Lower leg skin (tissue), 4 donors: ENCODE results near the gene NYAP2. TPM values are rescaled to one million over a fixed set of nuclear protein-coding genes. Genes with fewer than 3 reads are reported as not detected.

Experiments used
- DNase-seq, 2 donors: peaks; one replicate each; pipeline ENCODE4 v3.0.0-alpha.2; 2019; ENCODE audit warnings: low spot score in 2 of 2
- H3K4me3 ChIP-seq: fragments of 200-600 bp; sonication (generic); 2 replicates; pipeline ENCODE4 v1.5.1; 2017; ENCODE audit warnings: mild to moderate bottlenecking, low read depth; ENCODE audit not compliant: poor library complexity, severe bottlenecking
- CTCF ChIP-seq, 3 donors: fragments of 450-650 bp; IDR thresholded peaks; one replicate each; pipeline ENCODE4 v1.5.1; 2016; ENCODE audit warnings: antibody characterized with exemption in 3 of 3, mild to moderate bottlenecking in 3 of 3, moderate library complexity in 2 of 3
- POLR2A ChIP-seq, 2 donors: fragments of 450-650 bp; IDR thresholded peaks; one replicate each; pipeline ENCODE4 v1.6.1; 2016 to 2017; ENCODE audit warnings: antibody characterized with exemption in 2 of 2, mild to moderate bottlenecking in 1 of 2, moderate library complexity in 1 of 2
- WGBS, 2 donors: methylation state at CpG; one replicate each; pipeline ENCODE4 v1.1.5; 2018; 5-methylcytosine and 5-hydroxymethylcytosine counted together
- intact Hi-C: fragments of 100-400 bp; cut with DNase I; formaldehyde crosslinking; loops from one replicate; pipeline ENCODE4 v1.15.0; 2023; ENCODE audit warnings: low total_unique reads
- total RNA-seq, 4 donors: library from RNA; depleted of rRNA; stranded (reverse); fragments of >200 nt; gene quantifications; one replicate each; pipeline ENCODE4 v1.1.0, GENCODE V29; 2016

NYAP2 gene
- total RNA-seq, 4 donors from 2014 or later, result not detected

GRCh38 chr2:225462417-225462816, 62.9 kb downstream of the NYAP2 start:
- intact Hi-C loops, result no loop called here
- no peak for DNase-seq
- no peak for TF ChIP-seq CTCF (IDR thresholded peaks at IDR 0.05)
- TF ChIP-seq POLR2A (IDR thresholded peaks at IDR 0.05), result no peak
- WGBS, 2 donors, result 91 to 95% methylated on average over 2 of the region's 2 CpGs
- no peak overlapping the region for H3K4me3 ChIP-seq

- DNase-seq, result no peak
- no peak for TF ChIP-seq POLR2A (IDR thresholded peaks at IDR 0.05)
- no peak for TF ChIP-seq CTCF (IDR thresholded peaks at IDR 0.05)
- intact Hi-C loops, result no loop called here
- H3K4me3 ChIP-seq, result no peak overlapping the region
These were observed 63.4 kb downstream of the NYAP2 start for GRCh38 chr2:225462945-225463344.

- intact Hi-C loops, result no loop called here
- no peak for TF ChIP-seq POLR2A (IDR thresholded peaks at IDR 0.05)
- TF ChIP-seq CTCF (IDR thresholded peaks at IDR 0.05), result no peak
- no peak for DNase-seq
- WGBS, 2 donors, result 91 to 92% methylated on average over 1 of the region's 1 CpG
- no peak overlapping the region for H3K4me3 ChIP-seq
These were observed 63.9 kb downstream of the NYAP2 start for GRCh38 chr2:225463449-225463848.

GRCh38 chr2:225464346-225465025, 65.0 kb downstream of the NYAP2 start:
- no peak for DNase-seq
- no peak overlapping the region for H3K4me3 ChIP-seq
- TF ChIP-seq POLR2A (IDR thresholded peaks at IDR 0.05) (no peak), CTCF (IDR thresholded peaks at IDR 0.05) (no peak)
- WGBS, 2 donors, result 82 to 83% methylated on average over 10 of the region's 10 CpGs
- intact Hi-C loops, result no loop called here

- no peak overlapping the region for H3K4me3 ChIP-seq
- DNase-seq, result no peak
- no peak for TF ChIP-seq CTCF (IDR thresholded peaks at IDR 0.05)
- no peak for TF ChIP-seq POLR2A (IDR thresholded peaks at IDR 0.05)
- WGBS, 2 donors, result 92% methylated on average over 4 of the region's 4 CpGs
- intact Hi-C loops, result no loop called here
These were observed 66.3 kb downstream of the NYAP2 start for GRCh38 chr2:225465827-225466226.
